Osteoblast (primary cell): ENCODE measurements around the gene TTC38. TPM values are rescaled to one million over a fixed set of nuclear protein-coding genes. Genes with fewer than 3 reads are reported as not detected.

Experiments used
- DNase-seq: peaks from one replicate; pipeline ENCODE4 v3.0.0; 2011; ENCODE audit warnings: low spot score, mixed read lengths; ENCODE audit not compliant: insufficient read length; ENCODE audit errors: missing footprints
- H2AFZ ChIP-seq: 2 replicates; pipeline ENCODE4 v1.6.0; 2011; ENCODE audit warnings: mild to moderate bottlenecking, low read length
- H3K27ac ChIP-seq: 2 replicates; pipeline ENCODE4 v1.5.1; 2011; ENCODE audit warnings: mild to moderate bottlenecking, low read depth, low read length, moderate library complexity
- H3K27me3 ChIP-seq: 2 replicates; pipeline ENCODE4 v1.6.0; 2012; ENCODE audit warnings: mild to moderate bottlenecking, control low read depth, inconsistent platforms, low read length, moderate library complexity; ENCODE audit not compliant: insufficient read depth
- H3K36me3 ChIP-seq: 2 replicates; pipeline ENCODE4 v1.5.1; 2011; ENCODE audit warnings: mild to moderate bottlenecking, low read length, control low read depth, moderate library complexity; ENCODE audit not compliant: insufficient read depth
- H3K4me1 ChIP-seq: 2 replicates; pipeline ENCODE4 v1.5.1; 2011; ENCODE audit warnings: mild to moderate bottlenecking, low read length, control low read depth, moderate library complexity; ENCODE audit not compliant: insufficient read depth
- H3K4me2 ChIP-seq: 2 replicates; pipeline ENCODE4 v1.6.0; 2011; ENCODE audit warnings: mild to moderate bottlenecking, low read length; ENCODE audit not compliant: insufficient read depth
- H3K4me3 ChIP-seq: fragments of 200-600 bp; sonication (generic); 3 replicates; pipeline ENCODE4 v1.5.1; 2012; ENCODE audit warnings: mild to moderate bottlenecking, low read length, inconsistent platforms; ENCODE audit not compliant: insufficient read depth
- H3K79me2 ChIP-seq: 2 replicates; pipeline ENCODE4 v1.6.0; 2012; ENCODE audit warnings: mild to moderate bottlenecking, low read length, control low read depth, inconsistent platforms; ENCODE audit not compliant: insufficient read depth
- H3K9me3 ChIP-seq: 2 replicates; pipeline ENCODE4 v1.5.1; 2011; ENCODE audit warnings: low read depth, low read length, control low read depth
- H4K20me1 ChIP-seq: 2 replicates; pipeline ENCODE4 v1.6.0; 2012; ENCODE audit warnings: mild to moderate bottlenecking, low read length, control low read depth; ENCODE audit not compliant: insufficient read depth
- CTCF ChIP-seq: IDR thresholded peaks from 2 replicates; pipeline ENCODE4 v1.5.1; 2011; ENCODE audit warnings: mild to moderate bottlenecking, low read depth, low read length, moderate library complexity; ENCODE audit errors: extremely low read depth
- total RNA-seq: library from RNA; depleted of rRNA; stranded (reverse); fragments of >200 nt; gene quantifications from 2 replicates; pipeline ENCODE4 v1.2.3, GENCODE V29; 2012

TTC38 gene
- total RNA-seq, 1 donor, result 29.3 TPM

- Histone ChIP-seq H2AFZ (no peak overlapping the region), H4K20me1 (no peaks in the 10 kb centered on the region), H3K27me3 (peaks cover 9% of the 10 kb centered on the region), H3K79me2 (no peaks in the 10 kb centered on the region), H3K9me3 (peaks cover 2% of the 10 kb centered on the region), H3K4me3 (no peak overlapping the region), H3K27ac (no peak overlapping the region), H3K4me1 (no peaks in the 10 kb centered on the region), H3K36me3 (no peaks in the 10 kb centered on the region), H3K4me2 (no peak overlapping the region)
- TF ChIP-seq CTCF, result no peak
- peak; percentile 65 for DNase-seq
Measured at GRCh38 chr22:46256358-46256958, 11.3 kb upstream of the TTC38 start.

- no peak for DNase-seq
- Histone ChIP-seq H2AFZ (no peak overlapping the region), H3K36me3 (no peaks in the 10 kb centered on the region), H4K20me1 (no peaks in the 10 kb centered on the region), H3K79me2 (no peaks in the 10 kb centered on the region), H3K27ac (no peak overlapping the region), H3K4me2 (no peak overlapping the region), H3K9me3 (peaks cover 3% of the 10 kb centered on the region), H3K4me1 (no peaks in the 10 kb centered on the region), H3K4me3 (no peak overlapping the region), H3K27me3 (peaks cover 27% of the 10 kb centered on the region)
- no peak for TF ChIP-seq CTCF
Measured at GRCh38 chr22:46259374-46259773, 8.4 kb upstream of the TTC38 start.

- Histone ChIP-seq H3K4me2 (no peak overlapping the region), H3K9me3 (peaks cover 2% of the 10 kb centered on the region), H2AFZ (no peak overlapping the region), H3K36me3 (no peaks in the 10 kb centered on the region), H3K4me1 (no peaks in the 10 kb centered on the region), H3K27ac (no peak overlapping the region), H3K27me3 (peaks cover 27% of the 10 kb centered on the region), H3K79me2 (no peaks in the 10 kb centered on the region), H3K4me3 (no peak overlapping the region), H4K20me1 (no peaks in the 10 kb centered on the region)
- TF ChIP-seq CTCF, result no peak
- peak; percentile 78 for DNase-seq
Measured at GRCh38 chr22:46260038-46260437, 7.8 kb upstream of the TTC38 start.

- Histone ChIP-seq H3K4me2 (no peak overlapping the region), H3K36me3 (no peaks in the 10 kb centered on the region), H3K9me3 (peaks cover 2% of the 10 kb centered on the region), H2AFZ (no peak overlapping the region), H3K79me2 (no peaks in the 10 kb centered on the region), H3K27me3 (peaks cover 27% of the 10 kb centered on the region), H4K20me1 (no peaks in the 10 kb centered on the region), H3K4me3 (peak overlapping the region; percentile 37), H3K4me1 (peaks cover 3% of the 10 kb centered on the region), H3K27ac (no peak overlapping the region)
- DNase-seq, result peak; percentile 93
- TF ChIP-seq CTCF, result no peak
Measured at GRCh38 chr22:46262449-46263215, 5.2 kb upstream of the TTC38 start.
